Activated naive CD8-positive, alpha-beta T cell treated with anti-CD3 and anti-CD28 coated beads, Interleukin-2, amount 50 U/mL, for 24 hours (primary cell): ENCODE data around the gene DNAJC15.

Experiments
- ATAC-seq: fragments of 150-1000 bp; cut with Tn5 transposase; one replicate; pipeline ENCODE4 v1.10.0; 2021
- DNase-seq: peaks from one replicate; pipeline ENCODE4 v3.0.0; 2021
- H3K27ac Mint-ChIP-seq: one replicate; pipeline ENCODE4 v1.8.0; 2021; ENCODE audit warnings: mild to moderate bottlenecking, mixed read lengths
- H3K27me3 Mint-ChIP-seq: one replicate; pipeline ENCODE4 v1.8.0; 2021; ENCODE audit warnings: mixed read lengths
- H3K36me3 Mint-ChIP-seq: one replicate; pipeline ENCODE4 v1.8.0; 2021; ENCODE audit warnings: low read depth, mixed read lengths
- H3K4me1 Mint-ChIP-seq: one replicate; pipeline ENCODE4 v1.8.0; 2021; ENCODE audit warnings: mixed read lengths
- H3K4me3 Mint-ChIP-seq: one replicate; pipeline ENCODE4 v1.8.0; 2021; ENCODE audit warnings: mild to moderate bottlenecking, moderate library complexity, mixed read lengths
- H3K9me3 Mint-ChIP-seq: one replicate; pipeline ENCODE4 v1.8.0; 2021; ENCODE audit warnings: mixed read lengths

Gene DNAJC15

GRCh38 chr13:43128504-43128961 lies 105.1 kb downstream of the DNAJC15 start:
- DNase-seq, result no peak
- H3K27ac Mint-ChIP-seq, result no peak overlapping the region
- peaks cover 2% of the 10 kb centered on the region for H3K27me3 Mint-ChIP-seq
- no peak overlapping the region for H3K4me3 Mint-ChIP-seq
- H3K9me3 Mint-ChIP-seq, result no peaks in the 10 kb centered on the region
- H3K4me1 Mint-ChIP-seq, result peaks cover 11% of the 10 kb centered on the region
- no peaks in the 10 kb centered on the region for H3K36me3 Mint-ChIP-seq
- no peak for ATAC-seq

GRCh38 chr13:43129066-43129465 lies 105.7 kb downstream of the DNAJC15 start:
- H3K36me3 Mint-ChIP-seq, result no peaks in the 10 kb centered on the region
- peaks cover 11% of the 10 kb centered on the region for H3K4me1 Mint-ChIP-seq
- H3K9me3 Mint-ChIP-seq, result no peaks in the 10 kb centered on the region
- DNase-seq (no peak), ATAC-seq (no peak)
- H3K4me3 Mint-ChIP-seq, result no peak overlapping the region
- peaks cover 2% of the 10 kb centered on the region for H3K27me3 Mint-ChIP-seq
- no peak overlapping the region for H3K27ac Mint-ChIP-seq

- Mint-ChIP-seq H3K36me3 (no peaks in the 10 kb centered on the region), H3K27ac (no peak overlapping the region), H3K9me3 (no peaks in the 10 kb centered on the region), H3K27me3 (peaks cover 2% of the 10 kb centered on the region), H3K4me1 (peaks cover 11% of the 10 kb centered on the region), H3K4me3 (no peak overlapping the region)
- ATAC-seq (no peak), DNase-seq (no peak)
These were observed 106.2 kb downstream of the DNAJC15 start for GRCh38 chr13:43129511-43130110.

- Mint-ChIP-seq H3K27me3 (peaks cover 2% of the 10 kb centered on the region), H3K9me3 (no peaks in the 10 kb centered on the region), H3K4me1 (peaks cover 11% of the 10 kb centered on the region), H3K4me3 (no peak overlapping the region), H3K27ac (no peak overlapping the region), H3K36me3 (no peaks in the 10 kb centered on the region)
- peak; percentile 39 for ATAC-seq
- DNase-seq, result no peak
These were observed 108.9 kb downstream of the DNAJC15 start for GRCh38 chr13:43132257-43132656.

GRCh38 chr13:43132911-43133310 lies 109.5 kb downstream of the DNAJC15 start:
- peaks cover 5% of the 10 kb centered on the region for H3K4me1 Mint-ChIP-seq
- H3K27me3 Mint-ChIP-seq, result peaks cover 2% of the 10 kb centered on the region
- H3K36me3 Mint-ChIP-seq, result no peaks in the 10 kb centered on the region
- no peak for DNase-seq
- H3K9me3 Mint-ChIP-seq, result no peaks in the 10 kb centered on the region
- ATAC-seq, result no peak
- no peak overlapping the region for H3K4me3 Mint-ChIP-seq
- no peak overlapping the region for H3K27ac Mint-ChIP-seq

- Mint-ChIP-seq H3K36me3 (no peaks in the 10 kb centered on the region), H3K9me3 (no peaks in the 10 kb centered on the region), H3K27ac (no peak overlapping the region), H3K4me3 (no peak overlapping the region), H3K4me1 (no peaks in the 10 kb centered on the region), H3K27me3 (peaks cover 2% of the 10 kb centered on the region)
- ATAC-seq (no peak), DNase-seq (no peak)
These were observed 110.4 kb downstream of the DNAJC15 start for GRCh38 chr13:43133792-43134191.

GRCh38 chr13:43134868-43135267 lies 111.5 kb downstream of the DNAJC15 start:
- Mint-ChIP-seq H3K9me3 (no peaks in the 10 kb centered on the region), H3K36me3 (no peaks in the 10 kb centered on the region), H3K27ac (no peak overlapping the region), H3K4me3 (no peak overlapping the region), H3K4me1 (no peaks in the 10 kb centered on the region), H3K27me3 (peaks cover 3% of the 10 kb centered on the region)
- ATAC-seq (no peak), DNase-seq (no peak)

- ATAC-seq (no peak), DNase-seq (no peak)
- Mint-ChIP-seq H3K36me3 (no peaks in the 10 kb centered on the region), H3K4me1 (no peaks in the 10 kb centered on the region), H3K27ac (no peak overlapping the region), H3K4me3 (no peak overlapping the region), H3K9me3 (no peaks in the 10 kb centered on the region), H3K27me3 (peaks cover 3% of the 10 kb centered on the region)
These were observed 112.1 kb downstream of the DNAJC15 start for GRCh38 chr13:43135516-43135915.

GRCh38 chr13:43136920-43137575 lies 113.7 kb downstream of the DNAJC15 start:
- DNase-seq (no peak), ATAC-seq (no peak)
- Mint-ChIP-seq H3K27ac (no peak overlapping the region), H3K4me1 (no peaks in the 10 kb centered on the region), H3K4me3 (no peak overlapping the region), H3K36me3 (no peaks in the 10 kb centered on the region), H3K27me3 (peaks cover 3% of the 10 kb centered on the region), H3K9me3 (no peaks in the 10 kb centered on the region)

GRCh38 chr13:43139211-43139610 lies 115.8 kb downstream of the DNAJC15 start:
- no peak overlapping the region for H3K4me3 Mint-ChIP-seq
- H3K27me3 Mint-ChIP-seq, result peaks cover 3% of the 10 kb centered on the region
- no peak for DNase-seq
- H3K36me3 Mint-ChIP-seq, result no peaks in the 10 kb centered on the region
- ATAC-seq, result no peak
- no peaks in the 10 kb centered on the region for H3K9me3 Mint-ChIP-seq
- H3K4me1 Mint-ChIP-seq, result no peaks in the 10 kb centered on the region
- no peak overlapping the region for H3K27ac Mint-ChIP-seq

- Mint-ChIP-seq H3K4me3 (no peak overlapping the region), H3K9me3 (no peaks in the 10 kb centered on the region), H3K36me3 (no peaks in the 10 kb centered on the region), H3K27me3 (peaks cover 3% of the 10 kb centered on the region), H3K27ac (no peak overlapping the region), H3K4me1 (no peaks in the 10 kb centered on the region)
- ATAC-seq (no peak), DNase-seq (no peak)
These were observed 116.5 kb downstream of the DNAJC15 start for GRCh38 chr13:43139921-43140320.

GRCh38 chr13:43140985-43141384 lies 117.6 kb downstream of the DNAJC15 start:
- Mint-ChIP-seq H3K4me1 (no peaks in the 10 kb centered on the region), H3K9me3 (no peaks in the 10 kb centered on the region), H3K27ac (no peak overlapping the region), H3K4me3 (no peak overlapping the region), H3K36me3 (no peaks in the 10 kb centered on the region), H3K27me3 (peaks cover 2% of the 10 kb centered on the region)
- ATAC-seq, result no peak
- no peak for DNase-seq

- no peak for DNase-seq
- ATAC-seq, result no peak
- H3K4me3 Mint-ChIP-seq, result no peak overlapping the region
- H3K27ac Mint-ChIP-seq, result no peak overlapping the region
- H3K9me3 Mint-ChIP-seq, result no peaks in the 10 kb centered on the region
- no peaks in the 10 kb centered on the region for H3K36me3 Mint-ChIP-seq
- H3K27me3 Mint-ChIP-seq, result peaks cover 4% of the 10 kb centered on the region
- H3K4me1 Mint-ChIP-seq, result no peaks in the 10 kb centered on the region
These were observed 118.3 kb downstream of the DNAJC15 start for GRCh38 chr13:43141685-43142084.

GRCh38 chr13:43143591-43143990 lies 120.2 kb downstream of the DNAJC15 start:
- Mint-ChIP-seq H3K4me1 (no peaks in the 10 kb centered on the region), H3K27ac (no peak overlapping the region), H3K36me3 (no peaks in the 10 kb centered on the region), H3K4me3 (no peak overlapping the region), H3K9me3 (no peaks in the 10 kb centered on the region), H3K27me3 (peaks cover 5% of the 10 kb centered on the region)
- ATAC-seq, result no peak
- no peak for DNase-seq

GRCh38 chr13:43145534-43146196 lies 122.3 kb downstream of the DNAJC15 start:
- Mint-ChIP-seq H3K4me3 (no peak overlapping the region), H3K27me3 (peaks cover 4% of the 10 kb centered on the region), H3K27ac (no peak overlapping the region), H3K4me1 (no peaks in the 10 kb centered on the region), H3K36me3 (no peaks in the 10 kb centered on the region), H3K9me3 (no peaks in the 10 kb centered on the region)
- ATAC-seq (no peak), DNase-seq (no peak)
